Stimulated activated CD8-positive, alpha-beta memory T cell treated with anti-CD3 and anti-CD28 coated beads, Interleukin-15, amount 100 ng/mL, for 1 hour (primary cell): ENCODE data around the gene ANXA4.
"Not testable (repeated sequence)": the region's sequence is repeated elsewhere in the genome, so short reads cannot be mapped to it uniquely, and the experiment has no call there.

Experiments
- DNase-seq: peaks from one replicate; pipeline ENCODE4 v3.0.0-alpha.2; 2020; ENCODE audit warnings: low read depth

The ANXA4 gene

DNA sequence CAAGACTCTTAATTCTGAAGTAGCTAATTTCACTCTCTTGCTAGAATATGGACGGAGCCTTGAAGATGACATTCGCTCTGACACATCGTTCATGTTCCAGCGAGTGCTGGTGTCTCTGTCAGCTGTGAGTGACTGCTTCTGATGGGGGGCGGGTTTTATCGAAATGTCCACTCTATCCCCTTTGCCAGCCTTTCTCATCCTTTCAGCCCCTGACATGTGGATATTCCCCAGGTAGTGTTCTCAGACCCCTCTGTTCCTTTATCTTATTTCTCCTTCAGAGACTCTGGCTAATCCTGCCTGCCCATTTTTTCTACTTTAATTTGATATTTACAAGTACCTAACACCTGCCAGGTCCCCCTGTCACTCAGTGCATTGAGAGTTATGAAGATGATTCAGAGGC lies 68.6 kb downstream of the ANXA4 start:
- no peak for DNase-seq

DNA sequence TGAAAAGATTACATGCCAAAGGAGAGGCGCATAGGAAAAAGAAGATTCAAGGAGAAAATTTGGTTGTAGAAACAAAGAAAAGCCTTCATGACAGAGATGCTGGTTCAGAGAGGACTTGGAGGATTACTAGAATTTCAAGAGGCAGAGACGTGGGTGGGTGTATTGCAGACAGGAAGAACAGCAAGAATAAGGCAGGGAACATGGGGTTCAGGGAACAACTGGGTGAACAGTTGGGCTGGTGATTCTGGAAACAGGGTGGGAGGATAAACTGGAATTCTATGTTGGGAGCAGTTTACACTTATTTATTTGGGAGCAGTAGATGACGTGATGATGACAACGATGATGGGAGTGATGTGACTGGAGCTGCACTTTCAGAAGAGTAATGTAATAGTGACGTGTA lies 69.1 kb downstream of the ANXA4 start:
- no peak for DNase-seq

DNA sequence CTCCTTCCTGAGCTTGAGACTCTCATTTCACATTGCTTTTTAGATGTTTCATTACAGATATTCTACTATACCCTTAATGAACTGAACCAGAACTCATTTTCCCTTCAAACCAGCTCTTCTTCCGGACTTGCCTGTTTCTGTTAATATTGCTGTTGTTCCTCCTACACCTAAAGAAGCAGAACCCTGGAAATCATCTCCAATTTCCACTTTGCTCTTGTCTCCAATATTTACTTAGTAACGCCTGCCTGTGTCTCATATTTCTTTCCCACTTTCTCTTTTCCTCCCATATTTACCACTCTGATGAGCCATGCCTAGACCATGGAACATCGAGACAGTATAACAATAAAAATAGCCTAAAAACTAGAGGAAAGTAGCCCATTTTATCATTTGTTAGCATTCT lies 69.7 kb downstream of the ANXA4 start:
- DNase-seq: no peak

DNA sequence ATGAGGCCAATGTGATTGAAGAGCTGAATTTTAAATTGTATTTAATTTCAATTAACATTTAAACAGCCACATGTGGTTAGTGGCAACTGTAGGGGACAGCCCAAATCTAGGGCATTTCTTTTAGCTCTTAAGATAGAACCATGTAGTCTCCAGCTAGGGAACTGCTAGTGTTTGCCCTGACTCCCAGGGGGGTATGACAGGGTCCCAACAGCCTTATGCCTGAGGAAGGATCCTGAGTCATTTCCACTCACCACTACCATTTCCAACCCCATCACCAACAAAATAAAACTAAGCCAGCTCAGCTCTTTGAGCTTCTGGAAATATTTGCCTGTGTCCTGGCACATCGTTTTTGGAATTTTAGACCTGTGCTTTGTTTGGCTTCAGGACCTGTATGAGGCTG lies 73.8 kb downstream of the ANXA4 start:
- DNase-seq: no peak

DNA sequence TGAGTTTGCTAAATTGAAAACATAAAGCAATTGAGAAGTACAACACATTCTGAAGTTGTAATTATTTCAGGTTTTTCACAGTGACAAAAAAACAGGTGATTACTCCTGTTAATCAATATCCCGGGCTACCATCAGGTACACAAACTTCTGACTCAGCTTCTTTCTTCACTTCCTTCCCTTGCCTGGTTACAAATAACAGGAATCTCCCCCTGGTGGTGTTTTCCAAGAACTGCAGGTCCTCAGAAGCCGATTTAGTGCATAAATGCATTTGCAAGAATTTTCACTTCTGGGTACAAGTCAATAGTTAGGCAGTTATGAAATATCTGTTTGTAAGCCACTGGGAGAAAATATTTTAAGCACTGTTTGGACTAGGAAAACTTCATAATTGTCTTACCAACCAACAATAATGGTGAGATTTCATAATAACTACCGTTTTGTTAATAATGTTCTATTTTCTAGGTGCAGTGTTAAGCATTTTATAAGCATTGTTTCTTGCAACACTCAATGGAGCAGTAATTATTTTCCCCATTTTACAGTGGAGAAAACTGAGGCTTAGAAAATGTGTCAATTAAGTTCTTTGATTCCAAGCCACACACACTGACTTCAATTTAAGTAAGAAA lies 75.1 kb downstream of the ANXA4 start:
- peak; percentile 44 for DNase-seq

DNA sequence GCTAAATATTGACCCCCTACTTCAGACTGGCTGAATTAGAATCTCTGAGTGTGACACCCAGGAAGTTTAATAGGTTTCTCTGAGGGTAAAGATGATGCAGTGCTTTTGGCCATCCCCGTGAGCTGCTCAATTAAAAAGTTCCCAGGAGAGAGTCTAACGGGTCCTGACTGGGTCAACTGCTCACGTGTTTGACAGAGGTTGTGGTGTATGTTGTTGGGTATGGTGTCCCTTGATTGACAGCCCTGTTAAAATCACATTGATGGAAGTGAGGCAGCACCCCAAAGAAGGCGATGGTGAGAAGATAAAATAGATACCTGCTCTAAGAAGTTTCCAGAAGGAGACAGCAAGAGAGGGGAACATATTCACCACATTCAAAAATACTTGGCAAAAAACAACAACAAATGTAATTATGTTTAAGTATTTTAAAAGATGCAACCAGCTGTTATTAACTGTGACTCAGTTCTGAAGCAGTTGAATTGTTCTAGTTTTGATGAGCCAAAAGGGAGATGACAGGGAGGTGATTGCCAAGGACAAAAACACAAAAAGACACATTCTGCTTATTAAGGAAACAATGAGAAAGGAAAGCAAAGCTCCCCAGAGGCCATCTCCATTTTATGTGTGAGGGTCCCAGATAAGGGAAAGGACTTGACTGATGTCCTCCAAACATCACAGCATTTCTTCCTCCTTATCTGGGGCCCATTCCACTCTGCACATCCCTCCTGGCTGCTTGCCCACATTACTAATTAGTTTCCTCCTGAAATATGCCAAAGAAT lies 76.0 kb downstream of the ANXA4 start:
- DNase-seq: no peak

DNA sequence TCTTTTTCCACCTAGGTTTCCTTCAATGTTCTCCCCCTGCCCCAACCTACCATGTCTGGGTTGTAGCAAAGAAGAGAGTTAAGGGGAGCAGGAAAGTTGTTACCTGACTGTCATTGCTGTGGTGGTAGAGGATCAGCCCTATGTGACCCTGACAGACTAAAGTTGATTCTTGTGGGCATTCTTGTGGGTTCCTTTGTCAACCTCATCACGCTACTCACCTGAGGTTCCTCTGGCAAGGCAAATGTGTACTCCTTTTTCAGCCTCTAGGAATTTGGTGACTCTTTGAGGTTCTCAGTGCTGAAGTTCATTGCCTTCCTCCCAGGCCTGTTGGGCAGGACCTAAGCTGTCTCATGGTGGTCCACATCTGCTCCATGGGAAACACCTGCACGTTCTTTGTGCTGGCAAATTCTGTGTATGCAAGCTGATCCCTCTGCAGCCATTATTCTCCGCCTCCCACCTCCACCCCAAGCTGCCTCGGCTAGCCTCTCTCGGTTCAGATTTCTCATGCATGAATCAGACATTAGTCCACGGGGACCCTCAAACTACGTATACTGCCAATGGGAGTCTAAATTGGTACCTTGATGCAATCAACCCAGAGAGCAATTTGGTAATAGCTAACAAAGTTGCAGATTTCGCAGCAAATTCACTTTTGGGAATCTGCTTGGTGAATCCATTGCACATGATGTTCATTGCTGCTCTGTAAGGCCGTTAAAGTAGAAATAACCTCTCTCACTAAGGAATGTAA lies 86.0 kb downstream of the ANXA4 start:
- no peak for DNase-seq

DNA sequence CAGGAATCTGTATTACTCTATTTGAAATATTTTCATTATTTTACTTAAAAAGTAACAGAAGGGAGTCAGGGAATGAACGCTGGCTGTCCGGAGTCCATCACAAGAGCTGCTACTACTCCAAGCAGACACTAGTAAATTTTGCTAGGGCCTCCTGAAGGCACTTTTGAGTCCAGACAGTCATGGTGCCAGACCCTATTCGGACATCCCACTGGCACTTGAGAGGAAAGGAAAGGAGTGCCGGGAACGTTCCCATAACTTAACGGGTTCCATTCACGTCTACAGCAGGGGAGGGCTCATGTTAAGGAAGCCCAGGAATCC lies 87.0 kb downstream of the ANXA4 start:
- DNase-seq: no peak

DNA sequence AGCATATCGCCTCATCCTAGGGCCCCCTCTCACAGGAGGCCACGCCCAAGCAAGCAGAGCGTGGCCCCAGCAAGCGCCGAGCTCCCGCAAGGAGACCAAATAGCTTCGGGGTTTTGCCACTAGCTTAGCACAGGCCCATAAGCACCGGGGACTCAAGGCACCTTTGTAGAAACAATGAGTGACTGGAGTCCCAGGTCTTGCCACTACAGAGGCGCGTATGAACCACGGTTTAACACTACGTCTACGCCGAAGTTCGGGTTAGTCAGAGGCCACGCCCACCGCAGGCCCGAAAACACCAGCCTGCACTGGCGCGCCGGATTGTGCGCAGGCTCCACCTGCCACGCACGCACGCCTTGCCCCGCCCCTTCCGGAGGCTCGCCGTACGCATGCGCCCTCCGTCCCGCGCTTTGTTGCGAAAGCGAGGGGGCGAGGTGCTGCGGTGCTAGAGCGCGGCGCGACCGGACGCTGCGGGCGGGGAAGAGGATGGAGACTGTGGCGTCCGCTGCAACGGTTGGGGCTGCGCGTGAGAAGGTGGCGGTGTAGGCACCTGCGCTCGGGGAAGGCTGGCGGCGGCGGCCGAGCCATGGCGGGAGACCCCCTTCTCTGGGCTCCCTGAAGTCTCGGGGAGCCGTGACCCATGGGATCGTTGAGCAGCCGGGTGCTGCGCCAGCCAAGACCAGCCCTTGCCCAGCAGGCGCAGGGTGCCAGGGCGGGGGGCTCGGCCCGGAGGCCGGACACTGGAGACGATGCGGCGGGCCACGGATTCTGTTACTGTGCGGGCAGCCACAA lies 87.5 kb downstream of the ANXA4 start, which contains the start of gene GMCL1:
TSS of gene GMCL1 (plus strand) at position 405 of the 789 bp plus-strand sequence. CDS start at position 638, 233 bp downstream.
- DNase-seq: peak; percentile 95

DNA sequence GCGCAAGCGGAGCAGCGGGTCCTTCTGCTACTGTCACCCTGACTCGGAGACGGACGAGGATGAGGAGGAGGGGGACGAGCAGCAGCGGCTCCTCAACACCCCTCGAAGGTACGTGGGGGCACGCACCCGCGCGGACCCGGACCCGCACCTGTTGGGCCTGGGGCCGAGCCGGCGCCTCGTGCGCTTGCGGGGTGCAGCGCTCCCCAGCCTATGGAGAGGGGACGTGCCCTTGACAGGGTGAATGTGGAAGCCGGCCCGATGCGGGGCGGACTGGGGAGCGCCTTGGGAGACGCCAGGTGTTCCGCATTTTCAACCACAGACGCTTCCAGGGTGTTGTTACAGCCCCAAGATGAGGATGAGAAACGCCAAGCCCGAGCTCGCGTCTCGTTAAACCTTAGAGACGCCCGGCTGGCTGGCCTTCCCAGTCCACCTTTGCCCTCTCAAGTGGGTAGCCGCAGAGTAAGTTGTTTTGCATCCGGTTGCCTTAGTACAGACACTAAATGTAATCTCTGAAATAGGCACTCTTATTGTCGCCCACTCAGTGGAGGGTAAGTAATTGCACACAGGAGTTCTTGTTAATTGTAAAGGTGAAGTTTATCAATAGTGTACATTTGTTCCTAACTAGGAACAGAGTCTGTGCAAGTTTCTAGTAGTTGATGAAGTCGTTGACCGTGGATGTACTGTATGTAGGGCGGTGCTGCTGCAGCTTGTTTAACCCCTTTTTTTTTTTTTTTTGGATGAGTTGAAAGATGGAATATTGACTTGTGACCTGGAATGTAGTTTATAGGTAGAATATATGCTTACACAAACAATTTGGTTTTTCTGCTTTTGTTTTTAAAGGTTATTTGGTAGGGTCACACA lies 88.3 kb downstream of the ANXA4 start:
- peak; percentile 8 for DNase-seq

DNA sequence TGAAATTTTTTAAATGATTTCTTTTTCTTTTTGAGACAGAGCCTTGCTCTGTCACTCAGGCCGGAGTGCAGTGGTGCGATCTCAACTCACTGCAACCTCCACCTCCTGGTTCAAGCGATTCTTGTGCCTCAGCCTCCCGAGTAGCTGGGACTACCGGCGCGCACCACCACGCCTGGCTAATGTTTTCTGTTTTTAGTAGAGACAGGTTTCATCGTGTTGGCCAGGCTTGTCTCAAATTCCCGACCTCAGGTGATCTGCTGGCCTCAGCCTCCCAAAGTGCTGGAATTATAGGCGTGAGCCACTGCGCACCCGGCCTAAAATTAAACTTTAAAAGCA lies 88.9 kb downstream of the ANXA4 start:
- not testable (repeated sequence) for DNase-seq

DNA sequence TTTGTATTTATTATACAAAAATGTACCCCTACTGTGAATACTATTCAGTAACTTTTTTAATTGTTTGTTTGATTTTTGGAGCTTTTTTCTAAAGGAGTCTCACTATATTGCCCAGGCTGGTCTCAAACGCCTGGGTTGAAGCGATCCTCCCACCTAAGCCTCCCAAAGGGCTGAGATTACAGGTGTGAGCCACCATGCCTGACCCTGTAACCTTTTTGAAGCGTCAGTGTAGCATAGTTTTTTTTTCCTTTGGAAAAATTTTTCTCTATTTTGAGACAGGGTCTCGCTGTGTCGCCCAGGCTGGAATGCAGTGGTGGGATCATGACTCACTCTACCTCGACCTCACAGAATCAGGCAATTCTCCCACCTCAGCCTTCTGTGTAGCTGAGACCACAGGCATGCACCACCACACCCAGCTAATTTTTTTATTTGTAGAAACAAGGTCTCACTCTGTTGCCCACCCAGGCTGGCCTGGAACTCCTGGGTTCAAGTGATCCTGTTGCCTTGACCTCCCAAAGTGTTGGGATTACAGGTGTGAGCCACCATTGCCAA lies 89.5 kb downstream of the ANXA4 start:
- no peak for DNase-seq

DNA sequence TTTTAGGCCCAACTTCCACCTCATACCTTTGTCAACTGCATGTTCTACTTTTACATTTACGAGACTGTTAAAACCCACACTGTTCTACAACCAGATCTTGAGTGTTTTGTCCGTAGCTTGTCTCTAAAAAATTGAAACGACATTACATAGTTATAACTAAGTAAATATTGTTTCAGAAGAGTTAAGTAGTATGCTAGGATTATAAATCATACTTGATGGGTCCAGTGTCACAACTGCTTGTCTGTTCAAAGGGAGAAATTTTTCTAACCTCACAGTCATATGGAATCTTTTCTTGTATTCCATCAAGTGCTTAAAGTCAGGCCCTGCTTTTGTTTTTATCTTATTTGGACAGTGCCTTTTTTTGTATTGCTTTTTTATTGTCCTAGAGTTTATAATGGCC lies 91.8 kb downstream of the ANXA4 start:
- no peak for DNase-seq

DNA sequence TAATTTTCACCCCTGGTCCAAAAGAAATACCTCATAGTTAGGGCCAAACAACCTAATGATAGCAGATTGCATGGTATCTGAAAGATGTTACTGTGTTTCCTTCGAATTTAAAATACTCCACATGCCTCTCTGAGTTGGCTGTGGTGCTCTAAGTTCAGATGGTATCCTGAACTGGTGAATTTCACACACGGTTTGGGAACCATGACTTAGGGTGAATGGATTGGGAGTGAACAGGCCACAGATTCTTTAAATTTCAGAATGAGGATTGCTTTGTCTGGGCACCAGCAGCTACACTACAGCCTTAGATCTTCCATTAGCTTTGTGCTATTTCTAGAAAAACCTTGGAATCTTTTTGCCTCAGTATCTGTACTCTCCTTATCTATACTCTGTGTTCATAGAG lies 93.7 kb downstream of the ANXA4 start:
- DNase-seq: no peak

DNA sequence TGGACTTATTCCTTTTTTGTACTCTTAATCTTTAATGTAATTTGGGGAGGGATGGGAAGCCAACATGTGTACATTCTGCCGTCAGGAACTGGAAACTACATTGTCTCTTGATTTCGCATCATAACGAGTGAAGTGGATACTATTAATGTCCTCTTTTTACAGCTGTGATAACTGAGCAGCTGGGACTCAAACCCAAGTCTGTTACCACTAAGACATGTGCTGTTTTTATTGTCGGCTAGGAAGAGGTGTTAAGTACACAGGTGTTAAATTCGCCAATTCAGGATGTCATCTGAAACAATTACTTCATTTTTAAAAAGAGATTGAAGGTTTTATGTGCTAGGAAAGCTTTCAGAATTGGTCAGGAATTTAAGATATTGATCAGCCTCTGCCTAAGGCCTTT lies 94.4 kb downstream of the ANXA4 start:
- no peak for DNase-seq

DNA sequence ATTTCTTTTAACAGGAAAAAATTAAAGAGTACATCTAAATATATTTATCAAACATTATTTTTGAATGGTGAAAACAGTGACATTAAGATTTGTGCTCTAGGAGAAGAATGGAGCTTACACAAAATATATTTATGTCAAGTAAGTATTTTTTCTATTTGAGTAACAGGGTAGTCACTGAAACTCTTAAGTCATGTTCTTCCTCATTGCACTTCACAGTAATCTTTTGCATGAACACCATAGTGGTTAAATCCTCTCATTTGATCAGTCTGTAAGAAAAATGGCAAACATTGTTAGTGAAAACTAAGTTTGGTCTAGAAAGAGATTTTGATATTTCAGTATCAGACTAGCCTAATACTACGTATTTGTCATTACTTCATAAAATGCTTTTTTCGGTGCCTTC lies 95.6 kb downstream of the ANXA4 start:
- DNase-seq: no peak

DNA sequence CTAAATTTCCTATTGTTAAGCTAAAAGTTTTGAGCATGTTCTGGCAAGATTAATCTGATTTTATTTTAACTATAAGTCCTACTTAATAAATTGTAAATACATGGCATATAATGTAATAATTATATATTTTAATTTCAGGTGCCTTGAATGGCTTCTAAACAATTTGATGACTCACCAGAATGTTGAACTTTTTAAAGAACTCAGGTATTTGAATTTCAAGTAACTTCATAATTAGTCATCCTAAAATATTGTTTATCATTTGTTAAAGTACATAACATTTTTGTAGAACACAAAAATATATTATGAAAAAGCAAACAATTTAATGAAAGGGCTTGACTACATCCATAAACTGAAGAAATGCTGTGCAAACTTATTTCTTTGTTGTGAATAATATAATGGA lies 102.1 kb downstream of the ANXA4 start:
- DNase-seq: no peak

DNA sequence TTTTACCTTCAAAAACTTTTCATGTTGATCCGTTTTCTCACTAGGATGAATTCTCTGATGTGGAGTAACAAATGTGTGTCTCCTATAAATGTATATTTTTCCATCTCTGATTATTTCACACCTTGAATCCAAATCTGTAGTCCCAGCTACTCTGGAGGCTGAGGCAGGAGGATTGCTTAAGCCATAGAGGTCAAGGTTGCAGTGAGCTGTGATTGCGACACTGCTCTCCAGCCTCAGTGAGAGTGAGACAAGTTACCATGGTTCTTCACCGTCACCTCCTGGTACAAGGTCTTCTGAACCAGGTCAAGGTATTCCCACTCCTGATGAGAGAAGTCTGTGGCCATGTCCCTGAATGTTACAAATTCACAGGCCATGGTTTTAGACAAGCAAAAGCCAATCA lies 102.6 kb downstream of the ANXA4 start:
- DNase-seq: no peak

DNA sequence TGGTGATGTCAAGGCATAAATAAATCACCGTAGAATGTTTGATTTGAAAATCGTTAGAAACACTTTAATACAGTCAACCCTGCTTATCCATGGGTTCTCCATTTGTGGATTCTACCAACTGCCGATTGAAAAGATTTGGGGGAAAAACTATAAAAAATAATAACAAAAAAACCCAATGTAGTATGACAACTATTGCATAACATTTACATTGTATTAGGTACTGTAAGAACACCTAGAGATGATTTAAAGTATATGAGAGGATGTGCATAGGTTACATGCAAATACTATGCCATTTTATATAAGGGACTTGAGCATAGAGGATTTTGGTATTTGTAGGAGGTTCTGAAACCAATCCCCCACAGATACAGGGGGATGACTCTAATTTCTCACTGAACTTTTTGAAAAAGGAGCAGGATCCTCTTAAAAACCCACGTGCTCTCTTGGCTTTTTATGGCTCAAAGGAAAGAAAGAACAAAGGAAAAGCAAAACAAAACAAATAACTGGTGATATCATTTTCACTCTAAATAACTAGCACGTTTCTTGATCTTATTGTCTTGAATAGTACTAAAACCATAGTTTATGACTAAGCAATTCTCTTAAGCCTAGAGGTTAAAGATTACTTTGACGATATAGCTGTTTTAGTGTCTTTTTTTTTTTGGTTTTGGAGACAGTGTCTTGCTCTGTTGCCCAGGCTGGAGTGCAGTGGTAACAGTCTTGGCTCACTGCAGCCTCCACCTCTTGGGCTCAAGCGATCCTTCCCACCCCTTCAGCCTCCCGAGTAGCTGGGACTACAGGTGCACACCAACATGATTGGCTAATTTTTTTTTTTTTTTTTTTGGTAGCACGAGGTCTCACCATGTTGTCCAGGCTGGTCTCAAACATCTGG lies 104.5 kb downstream of the ANXA4 start:
- no peak for DNase-seq

DNA sequence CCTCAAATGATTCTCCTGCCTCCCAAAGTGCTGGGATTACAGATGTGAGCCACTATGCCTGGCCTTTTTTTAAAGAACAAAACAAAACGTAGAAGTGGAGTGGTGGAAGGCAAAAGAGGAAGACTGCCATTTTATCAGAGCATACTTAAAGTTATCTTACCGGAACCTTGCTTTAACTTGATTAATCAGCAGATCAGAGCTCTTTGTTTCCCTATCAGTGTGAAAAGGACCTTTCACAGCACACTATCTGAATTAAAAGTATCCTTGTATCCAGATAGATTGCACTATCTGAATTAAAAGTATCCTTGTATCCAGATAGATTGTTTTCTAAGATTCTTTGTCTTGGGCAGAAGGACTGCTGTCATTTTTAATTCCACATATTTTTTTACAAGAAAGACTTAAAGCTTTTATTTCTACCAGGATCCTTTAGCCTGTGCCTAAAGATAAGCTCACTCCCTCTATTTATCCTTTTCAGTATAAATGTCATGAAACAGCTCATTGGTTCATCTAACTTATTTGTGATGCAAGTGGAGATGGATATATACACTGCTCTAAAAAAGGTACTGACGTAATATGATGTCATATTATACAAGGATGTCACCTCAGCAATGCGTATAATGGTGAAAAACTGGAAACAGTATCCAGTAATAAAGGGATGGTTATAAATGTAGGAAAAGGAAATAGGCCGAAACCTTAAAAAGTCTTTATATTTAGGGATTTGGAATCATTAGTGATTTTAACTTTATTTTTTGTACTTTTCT lies 105.3 kb downstream of the ANXA4 start:
- DNase-seq: no peak
